Inflammatory macrophage treated with lipopolysaccharide for 4 hours (primary cell): ENCODE data around the gene PCDHA10.
"Not testable (repeated sequence)": the region's sequence is repeated elsewhere in the genome, so short reads cannot be mapped to it uniquely, and the experiment has no call there.

Source experiments
- DNase-seq: peaks from one replicate; pipeline ENCODE4 v3.0.0-alpha.2; 2020

Gene PCDHA10

GRCh38 chr5:140842798-140843733 lies 12.6 kb upstream of the PCDHA10 start:
- no peak for DNase-seq

GRCh38 chr5:140848139-140849102 lies 7.3 kb upstream of the PCDHA10 start, which contains the start of gene PCDHA9:
Gene PCDHA9 (plus strand): TSS chr5:140848382. CDS start chr5:140848496, 114 bp downstream.
- not testable (repeated sequence) for DNase-seq

GRCh38 chr5:140849831-140850634 lies 5.7 kb upstream of the PCDHA10 start:
- not testable (repeated sequence) for DNase-seq

GRCh38 chr5:140857177-140857986 lies 1.7 kb downstream of the PCDHA10 start:
- DNase-seq: no peak

- DNase-seq: no peak
Observed at GRCh38 chr5:140857987-140858240, 2.2 kb downstream of the PCDHA10 start.

GRCh38 chr5:140862441-140863295 lies 7.0 kb downstream of the PCDHA10 start:
- no peak for DNase-seq

- DNase-seq: no peak
Observed at GRCh38 chr5:140868721-140869554, 13.2 kb downstream of the PCDHA10 start, which contains the start of gene PCDHA11. Gene PCDHA11 (plus strand): TSS chr5:140868957. CDS start chr5:140869104, 147 bp downstream.

GRCh38 chr5:140869555-140869886 lies 13.8 kb downstream of the PCDHA10 start:
- no peak for DNase-seq

- no peak for DNase-seq
Observed at GRCh38 chr5:140870221-140871201, 14.8 kb downstream of the PCDHA10 start.

- DNase-seq: no peak
Observed at GRCh38 chr5:140875085-140876065, 19.7 kb downstream of the PCDHA10 start, which contains the start of gene PCDHA12. Gene PCDHA12 (plus strand): TSS chr5:140875308. CDS start chr5:140875473, 165 bp downstream.

GRCh38 chr5:140876541-140877261 lies 21.0 kb downstream of the PCDHA10 start:
- not testable (repeated sequence) for DNase-seq

- no peak for DNase-seq
Observed at GRCh38 chr5:140877262-140877581, 21.5 kb downstream of the PCDHA10 start.

GRCh38 chr5:140881889-140882590 lies 26.3 kb downstream of the PCDHA10 start, which contains the start of gene PCDHA13:
Gene PCDHA13 (plus strand): TSS chr5:140882124. CDS start chr5:140882269, 145 bp downstream.
- DNase-seq: no peak

- DNase-seq: no peak
Observed at GRCh38 chr5:140882591-140882899, 26.8 kb downstream of the PCDHA10 start.

GRCh38 chr5:140883373-140883772 lies 27.7 kb downstream of the PCDHA10 start:
- no peak for DNase-seq
